Measurements from ENCODE around the gene SNCA. TPM values are rescaled to one million over a fixed set of nuclear protein-coding genes. Genes with fewer than 3 reads are reported as not detected.

The SNCA gene
- total and polyA plus RNA-seq, 2 donors from 2014 or later, result 8.4 to 17.1 TPM

Other genes starting within 250 kb of the SNCA start
- 28.9 TPM for gene MMRN1, start 57.7 kb upstream of the SNCA start, total RNA-seq
- gene MMRN1, start 57.7 kb upstream of the SNCA start, polyA plus RNA-seq (ENCODE audit: insufficient read depth, low read depth, low replicate concordance), result 0.62 TPM